Cerebellar cortex (tissue), 1 donor: ENCODE results near the gene XXYLT1.
"Not testable (repeated sequence)": the region's sequence is repeated elsewhere in the genome, so short reads cannot be mapped to it uniquely, and the experiment has no call there.

Experiments
- DNase-seq: peaks from one replicate; pipeline ENCODE4 v3.0.0-alpha.2; 2015; ENCODE audit warnings: low spot score

Gene XXYLT1

DNA sequence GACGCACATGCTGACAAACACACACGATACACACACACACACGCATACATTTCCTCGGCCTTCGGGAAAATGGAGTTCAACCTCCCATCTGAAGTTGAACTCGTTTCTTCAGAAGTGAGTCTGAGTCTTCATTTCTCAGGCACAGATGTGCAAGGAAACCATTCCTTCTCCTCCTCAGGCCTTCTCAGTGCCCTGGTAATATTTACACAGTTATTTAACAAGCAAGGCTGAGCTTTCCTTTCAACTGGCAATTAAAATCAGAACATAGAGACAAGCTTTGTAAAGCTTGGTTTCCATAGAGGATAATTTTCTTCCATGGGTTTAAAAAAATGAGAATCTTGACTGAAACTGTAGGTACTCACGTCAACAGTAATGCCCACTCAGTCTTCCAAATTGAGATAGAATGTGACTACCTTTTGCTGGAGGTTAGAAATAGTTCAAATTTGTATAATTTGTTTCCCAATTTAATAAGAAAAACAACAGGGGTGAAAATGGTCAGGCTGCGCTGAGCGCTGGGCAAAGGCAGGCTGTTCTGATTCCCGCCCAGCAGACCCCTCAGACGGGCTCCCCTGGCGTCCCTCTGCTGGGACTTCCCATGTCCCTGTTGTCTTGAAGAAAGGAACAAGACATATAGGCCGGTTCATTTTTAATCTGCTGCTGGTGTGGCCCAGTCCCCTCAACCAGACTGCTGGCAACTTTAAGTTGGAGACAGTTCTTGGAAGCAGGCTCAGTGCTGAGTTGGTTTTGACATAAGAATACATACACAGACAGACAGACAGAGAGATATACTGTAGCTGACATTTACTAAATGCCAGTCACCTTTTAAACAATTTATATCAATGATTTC lies 174.3 kb downstream of the XXYLT1 start:
- DNase-seq: no peak

DNA sequence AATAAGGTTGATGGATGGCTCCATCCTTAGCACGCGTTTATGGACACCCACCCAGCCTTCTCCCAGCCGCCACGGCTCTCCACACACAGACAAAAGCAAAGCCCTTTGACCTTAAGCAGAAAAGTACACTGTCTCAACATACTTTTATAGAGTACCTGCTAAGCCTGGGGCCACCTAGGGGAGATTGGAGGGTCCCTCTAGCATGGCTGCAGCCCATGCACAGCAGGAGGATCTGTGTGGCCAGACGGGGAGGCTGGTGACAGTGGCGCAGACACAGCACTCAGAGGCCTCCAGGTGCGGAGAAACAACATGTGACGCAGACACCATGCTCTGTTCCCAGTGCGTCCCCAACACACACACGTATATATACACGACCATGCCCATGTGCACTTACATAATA lies 174.9 kb downstream of the XXYLT1 start:
- no peak for DNase-seq

DNA sequence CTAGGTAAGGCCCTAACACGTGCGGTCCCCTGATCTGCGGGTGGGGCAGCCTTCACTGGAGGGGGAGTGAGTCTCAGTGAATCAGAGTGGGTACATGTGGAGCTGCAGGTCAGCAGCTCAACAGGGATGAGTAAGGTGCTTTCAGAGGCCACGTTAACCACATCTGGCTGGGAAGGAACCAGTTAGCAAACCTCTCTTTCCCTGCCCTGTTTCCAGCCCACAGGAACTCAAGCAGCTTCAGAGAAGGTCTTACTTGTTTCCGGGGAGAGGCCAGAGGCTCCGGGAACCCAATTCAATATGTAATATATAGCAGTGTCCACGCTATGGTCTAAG lies 175.3 kb downstream of the XXYLT1 start:
- no peak for DNase-seq

DNA sequence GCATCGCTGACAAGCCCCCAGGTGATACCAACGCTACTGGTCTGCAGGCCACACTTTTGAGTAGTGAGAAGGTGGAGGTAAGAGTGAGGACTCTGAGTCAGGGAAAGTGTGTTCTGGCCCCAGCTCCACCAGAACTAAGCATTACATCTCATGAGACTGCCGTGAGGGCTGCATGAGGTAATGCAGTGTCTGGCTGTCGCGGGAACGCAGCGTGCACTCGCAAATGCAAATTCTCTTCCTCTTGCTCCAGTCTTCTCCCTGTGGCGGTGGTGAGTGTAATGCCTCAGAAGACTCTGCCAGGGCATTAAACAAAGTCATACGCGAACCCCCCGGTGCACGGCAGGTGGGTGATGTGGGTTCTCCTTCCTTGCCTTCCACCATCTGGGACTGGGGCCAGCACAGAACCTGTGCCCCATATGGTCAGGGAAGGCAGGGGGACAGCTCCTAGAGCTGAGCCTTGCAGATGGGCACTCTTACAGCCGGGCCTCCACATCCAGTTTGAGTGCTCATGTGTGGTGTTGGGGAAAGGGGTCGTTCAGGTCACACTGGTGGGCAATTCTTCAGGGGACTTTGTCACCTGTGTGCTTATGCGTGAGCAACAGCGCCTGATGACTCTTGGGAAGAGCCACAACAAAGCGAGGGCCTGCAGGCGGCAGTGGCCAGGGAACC lies 175.8 kb downstream of the XXYLT1 start:
- peak; percentile 68 for DNase-seq

DNA sequence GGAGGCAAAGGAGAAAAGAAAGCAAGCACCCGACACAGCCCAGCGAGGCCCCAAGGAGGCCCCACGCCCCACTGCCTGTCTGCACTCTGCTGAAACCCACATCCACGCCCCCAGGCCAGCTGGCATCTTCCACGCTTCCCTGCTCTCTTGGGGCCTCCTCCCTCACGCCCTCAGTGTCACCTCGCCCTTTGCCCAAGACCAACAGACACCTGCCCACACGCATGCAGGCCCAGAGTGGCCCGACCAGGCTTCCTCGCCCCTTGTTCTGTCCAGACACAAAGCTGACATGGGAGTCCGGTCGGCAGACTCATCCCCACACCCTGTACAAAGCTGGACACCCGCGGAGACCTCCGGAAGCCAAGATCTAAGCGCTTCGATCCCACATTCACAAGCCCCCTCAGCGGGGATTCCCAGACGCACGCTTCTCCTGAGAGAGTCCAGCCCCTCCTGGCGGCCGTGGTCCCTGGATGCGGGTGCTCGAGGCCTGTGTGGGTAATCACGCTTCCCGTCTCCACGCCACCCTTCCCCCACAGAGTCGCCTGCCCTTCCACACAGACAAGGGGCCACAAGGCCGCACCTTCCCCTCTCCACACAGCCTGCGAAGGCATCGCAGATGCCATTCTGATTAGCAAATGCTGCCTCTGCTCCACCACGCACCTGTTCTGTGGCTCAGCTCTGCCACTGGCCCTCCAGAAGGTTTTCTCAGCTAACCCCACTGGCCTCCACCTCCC lies 176.6 kb downstream of the XXYLT1 start:
- DNase-seq: no peak

DNA sequence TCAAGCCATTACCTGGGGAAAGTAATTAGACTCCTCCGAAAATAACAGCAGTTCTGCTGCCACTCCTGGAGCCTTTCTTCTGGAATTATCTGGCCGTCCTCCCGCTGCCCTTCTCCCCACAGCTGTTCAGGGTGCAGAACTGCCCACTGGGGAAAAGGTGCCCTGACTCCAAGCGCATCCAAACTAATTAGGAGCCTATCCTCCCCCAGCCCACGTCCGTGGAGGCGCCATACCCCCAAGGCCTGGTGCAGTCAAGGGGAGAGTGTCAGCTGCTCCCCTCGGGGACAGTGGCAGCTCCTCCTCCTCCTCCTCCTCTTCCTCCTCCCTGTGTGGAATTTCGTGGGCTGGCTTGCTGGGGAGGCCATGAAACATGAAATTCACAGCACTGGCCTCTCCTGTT lies 177.2 kb downstream of the XXYLT1 start:
- no peak for DNase-seq

DNA sequence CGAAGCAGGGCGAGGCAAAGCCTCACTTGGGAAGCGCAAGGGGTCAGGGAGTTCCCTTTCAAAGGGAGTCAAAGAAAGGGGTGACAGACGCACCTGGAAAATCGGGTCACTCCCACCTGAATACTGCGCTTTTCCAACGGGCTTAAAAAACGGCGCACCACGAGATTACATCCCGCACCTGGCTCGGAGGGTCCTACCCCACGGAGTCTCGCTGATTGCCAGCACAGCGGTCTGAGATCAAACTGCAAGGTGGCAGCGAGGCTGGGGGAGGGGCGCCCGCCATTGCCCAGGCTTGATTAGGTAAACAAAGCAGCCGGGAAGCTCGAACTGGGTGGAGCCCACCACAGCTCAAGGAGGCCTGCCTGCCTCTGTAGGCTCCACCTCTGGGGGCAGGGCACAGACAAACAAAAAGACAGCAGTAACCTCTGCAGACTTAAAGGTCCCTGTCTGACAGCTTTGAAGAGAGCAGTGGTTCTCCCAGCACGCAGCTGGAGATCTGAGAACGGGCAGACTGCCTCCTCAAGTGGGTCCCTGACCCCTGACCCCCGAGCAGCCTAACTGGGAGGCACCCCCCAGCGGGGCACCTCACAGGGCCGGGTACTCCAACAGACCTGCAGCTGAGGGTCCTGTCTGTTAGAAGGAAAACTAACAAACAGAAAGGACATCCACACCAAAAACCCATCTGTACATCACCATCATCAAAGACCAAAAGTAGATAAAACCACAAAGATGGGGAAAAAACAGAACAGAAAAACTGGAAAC lies 182.9 kb downstream of the XXYLT1 start:
- DNase-seq: not testable (repeated sequence)

DNA sequence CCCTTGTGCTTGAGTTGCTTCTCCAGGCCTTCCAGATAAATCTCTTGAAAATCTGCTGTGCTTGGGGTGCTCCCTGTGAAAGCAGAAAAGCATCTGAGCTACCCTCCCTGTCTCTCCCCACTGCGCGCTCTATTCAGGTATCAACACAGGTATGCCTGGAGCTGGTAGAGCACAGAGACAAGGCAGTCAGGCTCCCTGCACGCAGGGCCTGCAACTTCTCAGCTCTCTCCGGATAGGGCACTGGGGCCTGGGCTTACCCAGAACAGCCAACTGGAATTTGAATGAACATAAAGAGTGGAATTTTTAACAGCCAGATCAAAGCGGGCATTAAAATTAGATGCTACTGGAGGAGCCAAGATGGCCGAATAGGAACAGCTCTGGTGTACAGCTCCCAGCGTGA lies 183.6 kb downstream of the XXYLT1 start:
- DNase-seq: no peak

DNA sequence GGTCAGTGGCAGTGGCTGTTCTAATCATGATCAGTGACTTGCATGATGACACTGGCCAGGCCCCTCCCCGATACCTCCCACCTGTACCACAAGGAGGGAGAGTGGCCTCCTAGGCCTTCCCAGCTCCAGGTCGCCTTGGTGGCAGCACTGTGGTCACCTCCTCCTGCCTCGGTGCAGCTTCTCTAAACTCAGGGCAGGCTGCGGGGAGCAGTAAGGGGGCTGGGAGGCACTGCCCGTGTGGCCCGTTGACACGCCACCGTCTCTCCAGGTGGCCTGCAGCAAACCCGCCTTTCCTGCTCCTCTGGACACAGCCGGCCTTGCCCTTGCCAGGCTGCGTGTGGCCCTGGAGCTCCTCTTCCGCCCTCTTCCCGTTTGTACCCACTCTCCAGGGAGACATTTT lies 184.1 kb downstream of the XXYLT1 start:
- no peak for DNase-seq

DNA sequence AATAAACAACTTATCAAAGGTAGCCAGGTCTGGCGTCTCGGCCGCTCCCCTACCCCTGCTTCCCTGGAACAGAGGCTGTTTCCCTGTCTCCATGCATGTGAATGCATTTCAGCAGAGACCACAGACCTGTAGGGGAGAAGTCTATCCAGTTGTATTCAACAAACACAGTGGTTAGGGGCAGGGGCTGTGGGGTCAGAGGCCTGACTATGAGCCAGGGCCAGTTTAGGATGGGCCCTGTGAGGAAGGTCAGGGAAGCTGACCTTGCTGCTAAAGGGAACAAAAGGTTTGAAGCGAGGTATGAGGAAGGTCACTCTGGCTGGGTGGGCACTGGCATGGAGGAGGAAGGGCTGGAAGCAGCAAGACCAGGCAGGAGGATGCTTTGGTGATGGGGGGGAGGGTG lies 184.6 kb downstream of the XXYLT1 start:
- no peak for DNase-seq

DNA sequence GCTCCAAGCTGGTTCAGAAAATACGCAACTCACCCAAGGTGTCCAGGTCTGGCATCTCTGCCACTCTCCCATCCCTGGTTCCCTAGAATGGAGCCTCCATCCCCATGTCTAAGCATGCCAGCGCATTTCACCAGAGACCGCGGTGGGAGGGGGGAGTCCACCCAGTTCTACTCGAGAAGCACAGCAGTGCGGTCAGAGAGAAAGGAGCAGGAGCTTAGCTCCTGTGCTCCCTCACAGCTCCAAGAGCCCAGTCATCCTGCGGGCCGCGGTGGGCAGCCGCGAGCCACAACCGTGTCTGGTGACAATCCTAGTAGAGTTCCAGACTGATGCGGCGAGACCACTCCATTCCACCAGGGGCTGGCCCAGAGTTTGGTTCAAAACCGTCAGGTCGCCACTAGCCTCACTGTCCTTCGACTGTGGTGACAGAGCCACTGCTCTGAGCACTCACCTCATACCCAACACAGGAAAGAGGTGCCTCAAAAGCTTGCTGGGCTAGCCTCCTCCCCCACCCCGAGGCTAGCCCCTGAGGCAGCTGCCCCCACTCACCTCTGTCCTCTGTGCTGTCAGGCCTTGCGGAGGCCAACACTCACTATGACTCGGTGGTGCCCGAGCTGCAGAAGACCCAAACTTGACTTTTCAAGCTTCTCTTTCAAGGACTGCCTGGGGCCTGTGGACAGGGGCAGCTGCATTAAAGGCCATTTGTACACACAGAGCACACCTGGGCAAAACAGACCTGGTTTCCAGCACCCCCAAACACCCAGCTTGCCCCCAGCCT lies 185.4 kb downstream of the XXYLT1 start:
- no peak for DNase-seq

DNA sequence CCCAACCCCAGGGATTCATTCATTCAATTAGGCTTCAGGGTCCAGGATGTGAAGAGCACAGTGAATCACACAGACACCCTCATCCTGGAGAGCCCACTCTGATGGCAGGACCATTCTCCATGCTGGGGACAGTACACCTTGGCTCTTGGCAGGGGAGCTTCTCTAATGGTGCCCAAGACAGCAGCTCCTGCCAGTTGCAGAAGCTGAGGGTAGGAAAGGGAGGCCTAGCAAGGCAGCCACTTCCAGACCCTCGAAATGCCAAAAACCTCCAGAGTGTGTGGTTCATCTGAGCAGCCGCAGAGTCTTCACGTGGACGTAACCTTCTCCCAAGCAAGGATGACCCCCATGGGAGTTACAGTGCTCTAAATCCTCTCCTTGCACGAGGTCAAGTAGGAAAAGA lies 186.2 kb downstream of the XXYLT1 start:
- no peak for DNase-seq

DNA sequence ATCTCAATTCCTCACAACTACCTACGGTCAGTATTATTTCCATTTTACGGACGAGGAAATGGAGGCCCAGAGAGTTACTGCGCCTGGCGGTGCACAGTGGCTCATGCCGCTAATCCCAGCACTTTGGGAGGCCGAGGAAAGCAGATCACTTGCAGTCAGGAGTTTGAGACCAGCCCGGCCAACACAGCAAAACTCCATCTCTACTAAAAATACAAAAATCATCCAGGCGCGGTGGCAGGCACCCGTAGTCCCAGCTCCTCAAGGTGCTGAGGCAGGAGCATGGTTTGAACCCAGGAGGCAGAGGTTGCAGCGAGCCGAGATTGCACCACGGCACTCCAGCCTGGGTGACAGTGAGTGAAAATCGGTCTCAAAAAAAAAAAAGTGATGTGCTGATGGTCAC lies 187.3 kb downstream of the XXYLT1 start:
- DNase-seq: no peak

DNA sequence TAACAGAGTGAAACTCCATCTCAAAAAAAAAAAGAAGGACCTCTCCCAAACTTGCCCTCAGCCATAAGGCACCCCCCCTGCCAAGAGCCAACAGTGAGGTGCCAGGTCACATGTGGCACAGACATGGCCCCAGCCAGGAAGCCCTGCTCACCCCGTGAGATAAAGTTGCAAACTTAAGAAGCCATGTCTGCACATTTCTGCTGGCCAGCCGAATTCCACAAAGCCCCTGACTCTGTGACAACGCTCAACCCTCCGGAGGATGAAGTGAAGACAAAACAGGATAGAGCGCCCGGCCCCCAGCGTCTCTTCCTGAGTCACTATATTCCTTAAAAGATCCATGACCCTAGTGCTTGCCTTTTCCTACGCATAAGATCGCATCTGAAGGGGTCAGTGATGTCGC lies 188.1 kb downstream of the XXYLT1 start:
- DNase-seq: no peak

DNA sequence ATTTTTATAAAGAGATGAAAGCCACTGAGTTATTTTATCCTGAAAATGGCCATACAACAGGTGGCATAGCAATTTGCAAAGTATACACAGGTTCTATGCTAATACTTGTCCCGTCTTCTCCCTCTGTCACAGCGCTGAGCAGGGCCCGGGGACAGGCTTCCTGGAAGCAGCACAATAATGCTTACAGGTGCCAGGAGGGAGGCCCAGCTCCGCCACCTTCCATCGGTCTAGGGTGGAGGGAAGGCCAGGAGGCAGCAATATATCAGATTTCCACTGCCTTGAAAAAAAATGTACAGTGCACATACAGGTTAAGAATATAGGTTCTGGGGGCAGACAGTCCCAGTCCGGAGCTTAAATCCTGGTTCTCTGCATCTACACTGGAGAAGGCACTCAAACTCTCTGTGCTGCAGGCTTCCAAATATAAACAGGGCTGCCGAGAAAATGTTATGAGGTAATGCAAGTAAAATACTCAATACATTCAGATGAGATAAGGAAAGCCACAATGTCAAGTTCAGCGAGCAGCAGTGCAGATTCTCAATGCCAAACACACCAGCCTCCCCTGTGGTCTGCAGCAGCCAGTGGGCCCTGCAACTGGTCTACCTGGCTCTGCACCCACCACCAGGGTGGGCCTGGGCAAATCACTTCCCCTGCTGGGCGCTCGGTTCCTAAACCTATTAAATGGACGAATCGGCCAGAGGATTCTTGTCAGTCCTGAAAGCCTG lies 189.6 kb downstream of the XXYLT1 start:
- DNase-seq: peak; percentile 14

DNA sequence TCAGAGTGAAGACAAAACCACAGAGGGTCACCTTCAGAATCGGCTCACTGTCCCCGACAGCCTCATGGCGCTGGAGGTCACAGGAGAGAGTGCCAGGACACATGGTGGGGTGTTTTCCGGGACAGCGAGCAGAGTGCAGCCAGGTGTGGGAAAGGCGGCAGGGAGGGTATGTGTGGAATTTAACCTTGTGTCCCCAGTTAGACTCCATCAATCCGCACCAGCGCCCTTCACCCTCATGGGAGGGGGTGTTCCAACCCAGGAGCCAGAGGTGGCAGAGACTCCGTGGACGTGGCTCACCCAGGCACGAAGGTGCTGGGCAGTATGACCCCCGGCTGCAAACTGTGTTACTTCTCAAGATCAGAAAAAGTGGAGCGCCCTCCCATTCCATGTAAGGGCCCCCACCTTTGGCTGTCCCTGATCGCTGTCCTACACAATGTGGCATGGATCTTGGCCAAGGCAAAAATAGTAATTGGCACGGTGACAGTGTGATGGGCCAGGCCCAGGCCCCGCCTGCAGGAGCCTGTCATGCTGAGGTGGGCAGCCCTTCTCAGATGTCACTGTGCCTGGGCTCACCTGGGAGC lies 190.3 kb downstream of the XXYLT1 start:
- peak; percentile 42 for DNase-seq

DNA sequence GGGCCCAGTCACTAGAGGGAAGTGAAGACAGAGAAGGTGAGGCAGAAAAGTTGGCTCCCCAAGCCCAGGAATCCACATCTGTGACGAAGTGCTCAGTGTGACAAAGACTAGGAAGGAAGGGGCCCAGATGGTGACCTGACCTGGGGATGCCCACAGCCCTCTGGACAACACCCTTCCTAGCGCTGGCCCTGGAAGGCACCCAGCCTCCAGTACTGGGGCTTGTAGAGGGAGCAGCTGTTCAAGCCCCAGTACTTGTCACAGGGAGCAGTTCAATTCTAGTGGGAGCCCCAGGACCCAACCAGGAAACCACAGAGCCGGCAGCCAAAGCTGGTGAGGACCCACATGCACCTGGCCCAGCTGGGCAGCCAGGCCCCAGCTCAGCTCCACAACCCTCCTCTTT lies 190.8 kb downstream of the XXYLT1 start:
- DNase-seq: no peak

DNA sequence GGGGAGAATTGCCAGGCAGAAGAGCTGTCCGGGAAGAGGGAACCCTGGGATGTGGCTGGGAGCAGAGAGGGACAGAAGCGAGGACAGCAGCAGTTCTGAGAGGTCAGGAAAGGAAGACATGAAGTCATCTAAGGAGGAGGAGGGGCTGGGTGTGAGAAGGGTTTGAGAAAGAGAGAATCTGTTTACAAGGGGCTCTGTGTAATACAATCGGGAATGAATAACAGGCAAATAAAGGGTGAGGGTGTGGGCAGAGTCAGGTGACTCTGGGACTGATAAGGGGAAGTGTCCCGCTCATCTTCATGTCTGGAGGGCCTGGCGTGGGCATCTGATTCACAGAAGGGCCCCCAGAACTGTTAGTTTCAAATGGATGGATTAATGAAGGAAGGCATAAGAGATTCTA lies 191.3 kb downstream of the XXYLT1 start:
- DNase-seq: no peak

DNA sequence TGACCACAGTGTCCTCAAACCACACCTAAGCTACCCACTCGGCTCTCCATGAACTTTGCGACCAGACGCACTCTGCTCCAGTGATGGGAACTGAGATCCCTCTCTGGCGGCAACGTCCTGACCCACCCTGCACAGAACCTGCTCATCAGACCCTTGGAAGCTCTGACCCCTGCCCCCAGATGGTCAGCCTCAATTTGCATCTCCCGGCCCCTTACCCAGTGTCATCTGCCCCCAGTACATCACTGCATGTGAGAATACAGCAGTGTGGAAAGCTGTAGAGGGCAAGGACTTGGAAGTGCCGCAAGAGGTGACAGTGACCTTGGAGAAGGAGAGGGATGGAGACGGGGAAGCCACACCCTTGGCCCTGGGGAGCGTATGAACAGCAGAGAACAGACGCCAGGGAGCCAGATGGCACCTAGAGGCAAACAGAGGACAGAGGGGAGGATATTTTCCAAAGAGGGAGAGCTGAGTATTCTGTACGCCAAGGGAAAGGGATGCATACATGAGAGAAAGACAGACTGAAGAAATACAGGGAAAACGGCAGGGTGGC lies 192.0 kb downstream of the XXYLT1 start:
- no peak for DNase-seq
